Mesothelial cell of epicardium (in vitro differentiated cells): ENCODE measurements around the gene LMLN. TPM values are rescaled to one million over a fixed set of nuclear protein-coding genes. Genes with fewer than 3 reads are reported as not detected.

Experiments used
- DNase-seq, 2 experiments: peaks; one replicate each; pipeline ENCODE4 v3.0.0; 2021; ENCODE audit warnings: low spot score in 2 of 2; ENCODE audit not compliant: unreplicated experiment in 2 of 2
- H3K27ac Mint-ChIP-seq: 2 replicates; pipeline ENCODE4 v1.8.0; 2021; ENCODE audit warnings: mixed read lengths
- H3K27me3 Mint-ChIP-seq: 2 replicates; pipeline ENCODE4 v1.8.0; 2021; ENCODE audit warnings: low read depth, mixed read lengths
- H3K36me3 Mint-ChIP-seq: 2 replicates; pipeline ENCODE4 v1.8.0; 2021; ENCODE audit warnings: mixed read lengths
- H3K4me1 Mint-ChIP-seq: 2 replicates; pipeline ENCODE4 v1.8.0; 2021; ENCODE audit warnings: mixed read lengths
- H3K4me3 Mint-ChIP-seq: 2 replicates; pipeline ENCODE4 v1.8.0; 2021; ENCODE audit warnings: mild to moderate bottlenecking, moderate library complexity, mixed read lengths
- H3K9me3 Mint-ChIP-seq: 2 replicates; pipeline ENCODE4 v1.8.0; 2021; ENCODE audit warnings: mixed read lengths
- total RNA-seq: library from RNA; stranded (reverse); gene quantifications from 3 replicates; pipeline ENCODE4 v1.2.1, GENCODE V29; 2021
- TF ChIP-seq, protein P1 (sequence below): fragments of 200-600 bp; sonication (generic); IDR thresholded peaks from one replicate; pipeline ENCODE4 v1.5.0; 2021; ENCODE audit warnings: antibody characterized with exemption; ENCODE audit not compliant: unreplicated experiment

The LMLN gene
- total RNA-seq, 1 donor from 2014 or later: 8.0 TPM

GRCh38 chr3:197936819-197937384, 23.1 kb upstream of the LMLN start:
- TF ChIP-seq, protein P1, sequence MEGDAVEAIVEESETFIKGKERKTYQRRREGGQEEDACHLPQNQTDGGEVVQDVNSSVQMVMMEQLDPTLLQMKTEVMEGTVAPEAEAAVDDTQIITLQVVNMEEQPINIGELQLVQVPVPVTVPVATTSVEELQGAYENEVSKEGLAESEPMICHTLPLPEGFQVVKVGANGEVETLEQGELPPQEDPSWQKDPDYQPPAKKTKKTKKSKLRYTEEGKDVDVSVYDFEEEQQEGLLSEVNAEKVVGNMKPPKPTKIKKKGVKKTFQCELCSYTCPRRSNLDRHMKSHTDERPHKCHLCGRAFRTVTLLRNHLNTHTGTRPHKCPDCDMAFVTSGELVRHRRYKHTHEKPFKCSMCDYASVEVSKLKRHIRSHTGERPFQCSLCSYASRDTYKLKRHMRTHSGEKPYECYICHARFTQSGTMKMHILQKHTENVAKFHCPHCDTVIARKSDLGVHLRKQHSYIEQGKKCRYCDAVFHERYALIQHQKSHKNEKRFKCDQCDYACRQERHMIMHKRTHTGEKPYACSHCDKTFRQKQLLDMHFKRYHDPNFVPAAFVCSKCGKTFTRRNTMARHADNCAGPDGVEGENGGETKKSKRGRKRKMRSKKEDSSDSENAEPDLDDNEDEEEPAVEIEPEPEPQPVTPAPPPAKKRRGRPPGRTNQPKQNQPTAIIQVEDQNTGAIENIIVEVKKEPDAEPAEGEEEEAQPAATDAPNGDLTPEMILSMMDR: no peak
- Mint-ChIP-seq H3K36me3 (no peaks in the 10 kb centered on the region), H3K4me1 (no peaks in the 10 kb centered on the region), H3K9me3 (no peaks in the 10 kb centered on the region), H3K27ac (no peak overlapping the region), H3K27me3 (no peaks in the 10 kb centered on the region), H3K4me3 (no peak overlapping the region)
- no peak for DNase-seq

GRCh38 chr3:197940745-197941384, 19.2 kb upstream of the LMLN start:
- no peak for DNase-seq
- Mint-ChIP-seq H3K4me1 (no peaks in the 10 kb centered on the region), H3K36me3 (no peaks in the 10 kb centered on the region), H3K4me3 (no peak overlapping the region), H3K27me3 (no peaks in the 10 kb centered on the region), H3K27ac (no peak overlapping the region), H3K9me3 (no peaks in the 10 kb centered on the region)
- TF ChIP-seq, protein P1: no peak

DNA sequence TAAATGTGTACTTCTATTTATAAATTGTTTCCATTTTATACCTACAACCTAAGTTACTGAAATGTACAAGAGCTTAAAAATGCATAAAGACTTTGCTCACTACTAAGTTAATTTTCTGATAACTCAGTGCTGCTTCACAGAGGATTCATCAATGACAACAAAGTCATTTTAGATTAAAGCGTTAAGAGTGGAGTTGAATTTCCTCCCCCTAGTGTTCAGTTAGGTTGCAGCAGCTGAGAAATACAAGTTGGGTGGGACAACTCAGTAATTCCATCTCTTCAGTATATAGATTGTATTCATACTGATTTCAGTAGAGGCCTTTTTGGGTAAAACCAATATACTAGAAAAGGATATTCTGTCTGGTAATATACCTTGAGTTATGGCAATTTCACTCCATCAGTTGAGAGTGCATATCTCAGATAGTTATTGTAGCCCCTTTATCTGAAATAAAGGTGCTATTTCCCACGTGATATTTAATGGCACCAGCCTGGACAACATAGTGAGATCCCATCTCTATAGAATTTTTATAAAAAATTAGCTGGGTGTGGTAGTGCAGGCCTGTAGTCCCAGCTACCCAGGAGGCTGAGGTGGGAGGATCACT, 17.0 kb upstream of the LMLN start:
- Mint-ChIP-seq H3K9me3 (no peaks in the 10 kb centered on the region), H3K4me1 (no peaks in the 10 kb centered on the region), H3K36me3 (no peaks in the 10 kb centered on the region), H3K4me3 (no peak overlapping the region), H3K27me3 (no peaks in the 10 kb centered on the region), H3K27ac (no peak overlapping the region)
- TF ChIP-seq, protein P1: peak; percentile 72
- DNase-seq: no peak

GRCh38 chr3:197949191-197949777, 10.7 kb upstream of the LMLN start:
- Mint-ChIP-seq H3K27ac (peak overlapping the region; percentile 99), H3K27me3 (no peaks in the 10 kb centered on the region), H3K9me3 (no peaks in the 10 kb centered on the region), H3K4me1 (peaks cover 31% of the 10 kb centered on the region), H3K4me3 (peak overlapping the region; percentile 98), H3K36me3 (peaks cover 13% of the 10 kb centered on the region)
- TF ChIP-seq, protein P1: no peak
- DNase-seq: peak in 1 of 2 experiments; percentile 39

DNA sequence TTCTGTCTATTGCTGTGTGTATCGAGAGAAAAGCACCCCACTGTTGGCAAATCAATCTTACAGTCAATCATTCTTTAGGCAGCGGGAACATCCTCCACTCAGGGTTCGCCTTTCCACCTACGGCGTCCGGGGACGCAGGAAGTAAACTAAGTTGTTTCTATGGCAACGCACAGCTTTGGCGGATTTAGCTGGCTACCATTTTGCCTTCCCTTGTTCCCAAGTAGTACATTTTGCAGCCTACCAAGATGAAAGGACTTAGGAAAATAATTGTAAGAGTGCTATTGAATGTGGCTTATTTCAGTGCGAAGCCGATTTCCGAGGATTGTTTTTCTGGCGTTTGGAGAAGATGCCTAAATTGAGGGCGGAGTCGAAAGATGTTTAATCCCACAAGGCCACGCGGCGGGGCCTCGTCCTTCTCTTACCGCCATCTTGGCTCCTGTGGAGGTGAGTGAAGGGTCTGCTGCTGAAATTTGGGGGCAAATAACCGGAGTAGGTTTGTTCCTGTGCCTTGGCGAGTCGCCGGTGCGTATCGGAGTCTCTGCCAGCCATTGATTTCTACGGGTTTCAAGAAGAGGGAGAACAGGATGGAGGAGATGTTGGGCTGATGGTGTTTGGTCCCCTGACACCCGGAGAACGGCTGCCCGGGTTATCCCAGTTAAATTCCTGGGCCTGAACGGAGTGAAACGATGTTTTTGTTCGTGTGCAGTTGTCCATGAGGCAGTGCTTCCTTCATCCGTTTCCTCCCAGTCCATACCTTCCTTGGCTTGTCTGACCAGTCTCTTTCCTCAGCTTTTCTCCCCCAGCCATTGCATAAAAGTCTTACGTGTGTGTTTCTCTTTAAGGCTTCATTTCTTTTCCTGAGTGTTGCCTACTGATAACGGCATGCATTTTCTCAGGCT, 10.0 kb upstream of the LMLN start, which contains the start of gene RPL35A:
RPL35A (plus strand) TSS at position 413 of the 899 bp plus-strand sequence. CDS start 778 bp downstream, outside the sequence.
- peak; percentile 49 to 83 for DNase-seq
- peaks cover 20% of the 10 kb centered on the region for H3K36me3 Mint-ChIP-seq
- peaks cover 31% of the 10 kb centered on the region for H3K4me1 Mint-ChIP-seq
- H3K27me3 Mint-ChIP-seq: no peaks in the 10 kb centered on the region
- TF ChIP-seq, protein P1: no peak
- H3K9me3 Mint-ChIP-seq: no peaks in the 10 kb centered on the region
- H3K4me3 Mint-ChIP-seq: peak within 1 kb of the TSS; percentile 98
- peak within 1 kb of the TSS; percentile 99 for H3K27ac Mint-ChIP-seq
